Ascending aorta (tissue), 2 donors: ENCODE results near the gene DCP1A. TPM values are rescaled to one million over a fixed set of nuclear protein-coding genes. Genes with fewer than 3 reads are reported as not detected.
"Not testable (repeated sequence)": the region's sequence is repeated elsewhere in the genome, so short reads cannot be mapped to it uniquely, and the experiment has no call there.

Experiments used
- DNase-seq, 2 donors: peaks; one replicate each; pipeline ENCODE4 v3.0.0-alpha.2; 2019; ENCODE audit warnings: low spot score in 2 of 2
- H3K27ac ChIP-seq, 2 donors: fragments of 200-600 bp; sonication (generic); one replicate each; pipeline ENCODE4 v1.5.1; 2016 to 2017; ENCODE audit warnings: mild to moderate bottlenecking in 1 of 2
- H3K27me3 ChIP-seq: fragments of 200-600 bp; sonication (generic); one replicate; pipeline ENCODE4 v1.5.1; 2017
- H3K36me3 ChIP-seq, 2 donors: fragments of 200-600 bp; sonication (generic); one replicate each; pipeline ENCODE4 v1.5.1; 2016
- H3K4me1 ChIP-seq, 2 donors: fragments of 200-600 bp; sonication (generic); one replicate each; pipeline ENCODE4 v1.5.1; 2016 to 2017; ENCODE audit warnings: mild to moderate bottlenecking in 1 of 2
- H3K4me3 ChIP-seq, 2 donors: fragments of 200-600 bp; sonication (generic); one replicate each; pipeline ENCODE4 v1.5.1; 2016 to 2017; ENCODE audit warnings: mild to moderate bottlenecking in 1 of 2
- H3K9me3 ChIP-seq, 2 donors: fragments of 200-600 bp; sonication (generic); one replicate each; pipeline ENCODE4 v1.5.1; 2016
- CTCF ChIP-seq, 3 experiments: fragments of 200-600 bp in 2 of 3; fragments of 450-650 bp in 1 of 3; sonication (generic) in 2 of 3; IDR thresholded peaks; one replicate each; pipeline ENCODE4 v1.5.1; 2016 to 2019; ENCODE audit warnings: antibody characterized with exemption in 3 of 3, mild to moderate bottlenecking in 1 of 3, moderate library complexity in 1 of 3
- intact Hi-C: fragments of 100-400 bp; cut with DNase I; formaldehyde crosslinking; loops from one replicate; pipeline ENCODE4 v1.15.1; 2023
- total RNA-seq: library from RNA; depleted of rRNA; stranded (reverse); fragments of >200 nt; gene quantifications from one replicate; pipeline ENCODE4 v1.1.0, GENCODE V29; 2016

The DCP1A gene
- total RNA-seq, 1 donor from 2014 or later, result 21.7 TPM

GRCh38 chr3:53354945-53355498 lies 7.7 kb upstream of the DCP1A start:
- intact Hi-C loops, result no loop called here
- Histone ChIP-seq H3K27me3 (no peaks in the 10 kb centered on the region), H3K4me1 (no peaks in the 10 kb centered on the region), H3K9me3 (no peaks in the 10 kb centered on the region), H3K36me3 (no peaks in the 10 kb centered on the region), H3K27ac (no peak overlapping the region), H3K4me3 (no peak overlapping the region)
- DNase-seq, result no peak
- TF ChIP-seq CTCF (IDR thresholded peaks at IDR 0.05), result no peak

- no peak for DNase-seq
- intact Hi-C loops, result no loop called here
- Histone ChIP-seq H3K36me3 (no peaks in the 10 kb centered on the region), H3K27me3 (no peaks in the 10 kb centered on the region), H3K9me3 (no peaks in the 10 kb centered on the region), H3K4me1 (peaks cover 0 to 1% of the 10 kb centered on the region in 2 donors), H3K27ac (no peak overlapping the region), H3K4me3 (no peak overlapping the region)
- no peak for TF ChIP-seq CTCF (IDR thresholded peaks at IDR 0.05)
Measured at GRCh38 chr3:53353202-53353601, 5.9 kb upstream of the DCP1A start.

GRCh38 chr3:53350652-53351051 lies 3.3 kb upstream of the DCP1A start:
- no peaks in the 10 kb centered on the region for H3K9me3 ChIP-seq
- TF ChIP-seq CTCF (IDR thresholded peaks at IDR 0.05), result no peak

GRCh38 chr3:53348118-53348517 lies 775 bp upstream of the DCP1A start:
- not testable (repeated sequence) for H3K9me3 ChIP-seq, DNase-seq, H3K27me3 ChIP-seq, H3K4me1 ChIP-seq
- peak overlapping the region; percentile 74 to 99 for H3K4me3 ChIP-seq
- peaks cover 4 to 13% of the 10 kb centered on the region in 2 donors for H3K36me3 ChIP-seq
- intact Hi-C loops, result loop anchor here (5.0 to 10.0 kb wide), 3 partner anchors 46 to 544 kb away; partner anchors contain the start of genes RFT1 and SELENOK
- H3K27ac ChIP-seq, result peak overlapping the region; percentile 97 to 99

More at GRCh38 chr3:53350652-53351051, 3.3 kb upstream of the DCP1A start:
- Histone ChIP-seq H3K27ac (no peak overlapping the region), H3K4me3 (no peak overlapping the region), H3K27me3 (no peaks in the 10 kb centered on the region), H3K4me1 (peaks cover 0 to 4% of the 10 kb centered on the region in 2 donors), H3K36me3 (no peaks in the 10 kb centered on the region)
- DNase-seq, result no peak
- intact Hi-C loops, result no loop called here

GRCh38 chr3:53346922-53347260 lies 452 bp downstream of the DCP1A start:
- TF ChIP-seq CTCF (IDR thresholded peaks at IDR 0.05), result no peak
- Histone ChIP-seq H3K27me3 (no peaks in the 10 kb centered on the region), H3K27ac (peak overlapping the region; percentile 97 to 99), H3K36me3 (peaks cover 13 to 24% of the 10 kb centered on the region in 2 donors), H3K4me1 (peaks cover 0 to 4% of the 10 kb centered on the region in 2 donors), H3K4me3 (peak overlapping the region; percentile 74 to 99), H3K9me3 (no peaks in the 10 kb centered on the region)
- intact Hi-C loops, result loop anchor here (1.0 to 10.0 kb wide), 5 partner anchors 28 to 545 kb away; partner anchors contain the start of genes RFT1, SELENOK and TKT
- no peak for DNase-seq

- DNase-seq, result no peak
- Histone ChIP-seq H3K27me3 (no peaks in the 10 kb centered on the region), H3K9me3 (no peaks in the 10 kb centered on the region), H3K4me3 (peak overlapping the region; percentile 74 to 99), H3K36me3 (peaks cover 16 to 27% of the 10 kb centered on the region in 2 donors), H3K4me1 (peaks cover 0 to 4% of the 10 kb centered on the region in 2 donors), H3K27ac (peak overlapping the region; percentile 97 to 99)
- intact Hi-C loops, result loop anchor here (2.0 to 10.0 kb wide), 4 partner anchors 28 to 546 kb away; partner anchors contain the start of genes RFT1 and SELENOK
- no peak for TF ChIP-seq CTCF (IDR thresholded peaks at IDR 0.05)
Measured at GRCh38 chr3:53346514-53346913, 829 bp downstream of the DCP1A start.
